GM12878 (cell line): ENCODE measurements around the gene RFK. TPM values are rescaled to one million over a fixed set of nuclear protein-coding genes. Genes with fewer than 3 reads are reported as not detected.

Experiments
- ATAC-seq: fragments of 200-7000 bp; cut with Tn5 transposase; 3 replicates; pipeline ENCODE4 v1.9.1; 2020; ENCODE audit warnings: mild to moderate bottlenecking, moderate library complexity
- BruUV-seq: library from RNA; stranded (reverse); fragments of 400-500 nt; replicated peaks from 2 replicates; lab custom pipeline; 2021; lab: Mats Ljungman, UMichigan
- CTCF ChIA-PET: fragments of 300-600 bp; sonication (Branson Sonifier 250); formaldehyde crosslinking; extraction: SDS; loops from one replicate; lab custom pipeline; 2021; ENCODE audit warnings: inconsistent platforms; lab: Yijun Ruan, JAX
- POLR2A ChIA-PET: fragments of 350-600 bp; formaldehyde crosslinking; extraction: SDS; loops from one replicate; lab custom pipeline; 2021; ENCODE audit warnings: inconsistent platforms; lab: Charles Lee
- RAD21 ChIA-PET: fragments of 300-600 bp; sonication (Branson Sonifier 250); formaldehyde crosslinking; loops from one replicate; lab custom pipeline; 2023; ENCODE audit warnings: antibody characterized with exemption; ENCODE audit not compliant: unreplicated experiment; lab: Charles Lee
- SMC1A ChIA-PET: fragments of 300-600 bp; sonication (Branson Sonifier 250); formaldehyde crosslinking; loops from one replicate; lab custom pipeline; 2023; ENCODE audit not compliant: unreplicated experiment, uncharacterized antibody; lab: Charles Lee
- DNase-seq: peaks from one replicate; pipeline ENCODE4 v3.0.0-alpha.2; 2011; ENCODE audit warnings: low read depth, low spot score
- FAIRE-seq: peaks from 3 replicates; lab custom pipeline; 2011; peaks lifted over from hg19 to GRCh38; lab: Jason Lieb, UNC
- H2AFZ ChIP-seq: 2 replicates; pipeline ENCODE4 v1.6.0; 2011; ENCODE audit warnings: low read depth, low read length, control low read depth; ENCODE audit not compliant: control insufficient read depth
- H3K27ac ChIP-seq: 2 replicates; pipeline ENCODE4 v1.5.1; 2011; ENCODE audit warnings: control low read depth; ENCODE audit not compliant: control insufficient read depth, insufficient read depth
- H3K27me3 ChIP-seq, 2 experiments: replicated peaks in 1 of 2; 2 replicates each; pipeline versions ENCODE4 v1.6.0 to v1.6.1; 2011; ENCODE audit warnings: low read length in 1 of 2; ENCODE audit not compliant: control insufficient read depth in 2 of 2, insufficient read depth in 2 of 2
- H3K36me3 ChIP-seq, 2 experiments: 2 replicates each; pipeline ENCODE4 v1.5.1; 2011; ENCODE audit warnings: low read length in 1 of 2; ENCODE audit not compliant: control insufficient read depth in 2 of 2, insufficient read depth in 2 of 2
- H3K4me1 ChIP-seq: 2 replicates; pipeline ENCODE4 v1.6.1; 2011; ENCODE audit warnings: mild to moderate bottlenecking, low read length, moderate library complexity, mixed read lengths; ENCODE audit not compliant: control insufficient read depth, insufficient read depth
- H3K4me2 ChIP-seq: 2 replicates; pipeline ENCODE4 v1.6.0; 2011; ENCODE audit warnings: control low read depth; ENCODE audit not compliant: control insufficient read depth, insufficient read depth
- H3K4me3 ChIP-seq: fragments of 200-600 bp; sonication (generic); 2 replicates; pipeline ENCODE4 v1.5.1; 2016
- H3K79me2 ChIP-seq: 2 replicates; pipeline ENCODE4 v1.6.0; 2011; ENCODE audit warnings: low read length; ENCODE audit not compliant: control insufficient read depth, insufficient read depth
- H3K9ac ChIP-seq: 2 replicates; pipeline ENCODE4 v1.8.0; 2011; ENCODE audit warnings: low read length, control low read depth, mixed read lengths; ENCODE audit not compliant: control insufficient read depth, insufficient read depth
- H3K9me3 ChIP-seq: replicated peaks from 3 replicates; pipeline ENCODE4 v1.5.1; 2011; ENCODE audit warnings: mild to moderate bottlenecking, low read length; ENCODE audit not compliant: control insufficient read depth, insufficient read depth
- H4K20me1 ChIP-seq: 2 replicates; pipeline ENCODE4 v1.6.0; 2011; ENCODE audit not compliant: control insufficient read depth, insufficient read depth
- ASH2L ChIP-seq: fragments of 300-600, 200-600 bp; sonication (generic); IDR thresholded peaks from 2 replicates; pipeline ENCODE4 v1.6.1; 2017; ENCODE audit warnings: low read depth, mild to moderate bottlenecking, borderline replicate concordance
- BACH1 ChIP-seq: fragments of 450-650 bp; IDR thresholded peaks from 2 replicates; pipeline ENCODE4 v1.6.1; 2017; ENCODE audit warnings: mild to moderate bottlenecking, borderline replicate concordance
- CEBPB ChIP-seq, 2 experiments: fragments of 150-350 bp in 1 of 2; IDR thresholded peaks; 2 replicates each; pipeline ENCODE4 v1.6.1; 2012 to 2014; ENCODE audit warnings: low read depth in 2 of 2, low read length in 2 of 2, borderline replicate concordance in 1 of 2, inconsistent platforms in 1 of 2
- EED ChIP-seq: sonication (generic); IDR thresholded peaks from 2 replicates; pipeline ENCODE4 v1.6.1; 2016; ENCODE audit warnings: antibody characterized with exemption, low read depth
- EP300 ChIP-seq, 2 experiments: fragments of 150-350 bp in 1 of 2; IDR thresholded peaks; 2 replicates each; pipeline ENCODE4 v1.6.1; 2011 to 2012; ENCODE audit warnings: low read depth in 2 of 2, low read length in 2 of 2, borderline replicate concordance in 1 of 2, improper control_type of control experiment in 1 of 2, inconsistent platforms in 1 of 2; ENCODE audit not compliant: control insufficient read depth in 1 of 2
- GATAD2B ChIP-seq: fragments of 450-650 bp; conservative IDR thresholded peaks from 2 replicates; pipeline ENCODE4 v1.6.1; 2017; ENCODE audit warnings: low read depth, mild to moderate bottlenecking, moderate library complexity
- HDAC2 ChIP-seq: fragments of 200-600 bp; sonication (generic); IDR thresholded peaks from 2 replicates; pipeline ENCODE4 v1.6.1; 2017
- IKZF2 ChIP-seq, 2 experiments: fragments of 450-650 bp; IDR thresholded peaks; 2 replicates each; pipeline ENCODE4 v1.6.1; 2017; ENCODE audit warnings: mild to moderate bottlenecking in 2 of 2, moderate library complexity in 2 of 2
- IRF4 ChIP-seq: IDR thresholded peaks from 2 replicates; pipeline ENCODE4 v1.6.1; 2011; ENCODE audit warnings: low read depth, low read length
- JUNB ChIP-seq: IDR thresholded peaks from 2 replicates; pipeline ENCODE4 v1.6.1; 2016; ENCODE audit warnings: antibody characterized with exemption, mild to moderate bottlenecking
- JUND ChIP-seq: IDR thresholded peaks from 2 replicates; pipeline ENCODE4 v1.6.1; 2012; ENCODE audit warnings: low read depth, mild to moderate bottlenecking, low read length, improper control_type of control experiment, moderate library complexity
- KLF5 ChIP-seq: fragments of 450-650 bp; IDR thresholded peaks from 2 replicates; pipeline ENCODE4 v1.6.1; 2014; ENCODE audit warnings: mild to moderate bottlenecking; ENCODE audit not compliant: partially characterized antibody
- MXI1 ChIP-seq: fragments of 150-350 bp; IDR thresholded peaks from 2 replicates; pipeline ENCODE4 v1.6.1; 2011; ENCODE audit warnings: low read depth, mild to moderate bottlenecking, inconsistent platforms, low read length, improper control_type of control experiment
- NR2C2 ChIP-seq: IDR thresholded peaks from 2 replicates; pipeline ENCODE4 v1.6.1; 2011; ENCODE audit warnings: borderline replicate concordance, low read depth; ENCODE audit not compliant: control insufficient read depth, insufficient read length
- PML ChIP-seq: IDR thresholded peaks from 2 replicates; pipeline ENCODE4 v1.6.1; 2012; ENCODE audit warnings: low read length, inconsistent platforms
- TAF1 ChIP-seq: IDR thresholded peaks from 2 replicates; pipeline ENCODE4 v1.6.1; 2011; ENCODE audit warnings: mild to moderate bottlenecking, low read depth, low read length, borderline replicate concordance
- YBX1 ChIP-seq: fragments of 450-650 bp; IDR thresholded peaks from 2 replicates; pipeline ENCODE4 v1.6.1; 2016; ENCODE audit warnings: antibody characterized with exemption
- WGBS: methylation state at CpG from one replicate; pipeline ENCODE4 v1.1.6; 2016; ENCODE audit warnings: low lambda C conversion rate; ENCODE audit not compliant: insufficient replicate concordance, insufficient coverage; ENCODE audit errors: missing lambda C conversion rate; 5-methylcytosine and 5-hydroxymethylcytosine counted together
- in situ Hi-C: fragments of 300-500 bp; cut with MboI; formaldehyde crosslinking; loops from 9 replicates; pipeline ENCODE4 v1.14.3; 2018; ENCODE audit warnings: mixed read lengths
- intact Hi-C: fragments of 100-400 bp; cut with micrococcal nuclease; formaldehyde crosslinking; loops from one replicate; pipeline ENCODE4 v1.14.2; 2022; ENCODE audit not compliant: unreplicated experiment
- polyA plus RNA-seq, 11 experiments: library from polyadenylated mRNA; depleted of rRNA in 4 of 11; unstranded in 6 of 11; stranded (reverse) in 5 of 11; fragments of >200 nt; fragmentation: Nextera tagmentation in 4 of 11; fragmentation: Illumina TruSeq in 1 of 11; extraction: Ambion mirVana in 4 of 11; extraction: Trizol in 1 of 11; gene quantifications; 1 replicate in 1 of 11; 2 replicates in 10 of 11; pipeline versions ENCODE4 v1.2.1 to v1.2.3, GENCODE V29; 2011 to 2016; ENCODE audit warnings: inconsistent platforms in 2 of 11, missing spikeins in 2 of 11, low read depth in 1 of 11
- total RNA-seq, 4 experiments: library from RNA; depleted of rRNA in 3 of 4; stranded (reverse); fragments of >200 nt in 3 of 4; fragmentation: Illumina TruSeq in 1 of 4; extraction: Trizol in 1 of 4; gene quantifications; 2 replicates each; pipeline versions ENCODE4 v1.2.1 to v1.2.3, GENCODE V29; 2013 to 2021
- TF ChIP-seq, protein P1 (sequence below): IDR thresholded peaks from 2 replicates; pipeline ENCODE4 v1.6.1; 2011; ENCODE audit warnings: borderline replicate concordance, low read depth, mild to moderate bottlenecking, moderate library complexity, low read length; ENCODE audit not compliant: insufficient read depth, poor library complexity, severe bottlenecking
- TF ChIP-seq, protein P2 (sequence below): IDR thresholded peaks from 2 replicates; pipeline ENCODE4 v1.6.1; 2012; ENCODE audit warnings: low read depth, low read length, improper control_type of control experiment
- TF ChIP-seq, protein P3 (sequence below): fragments of 450-650 bp; IDR thresholded peaks from 2 replicates; pipeline ENCODE4 v1.6.1; 2017; ENCODE audit warnings: borderline replicate concordance

RFK gene
- total and polyA plus RNA-seq, 10 of the 15 experiments (the other 5 are each of a cell fraction or from before 2014, with no cell fraction given), result 4.4 to 18.6 (median 11.6) TPM

DNA sequence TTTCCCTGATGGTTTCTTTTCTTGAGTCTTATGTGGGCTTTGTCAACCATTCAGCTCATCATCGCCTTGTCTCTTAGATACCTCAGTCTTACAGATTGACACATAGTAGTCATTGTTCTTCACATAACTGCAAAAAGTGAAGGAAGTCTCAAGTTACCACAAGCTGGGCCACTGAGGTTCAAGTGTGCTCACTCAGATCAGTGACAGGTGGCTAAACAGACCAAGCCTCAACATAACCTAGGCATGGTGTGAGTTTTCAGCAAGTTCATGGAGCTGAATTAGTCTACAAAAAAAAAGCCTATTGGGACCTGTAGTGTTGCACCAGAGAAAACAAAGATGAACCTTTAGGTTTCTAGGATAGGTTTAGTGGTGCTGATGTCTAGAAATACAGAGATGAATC lies 58.2 kb downstream of the RFK start:
- 0% methylated on average over 1 of the region's 1 CpG for WGBS
- CTCF ChIA-PET, result no interaction called here
- POLR2A ChIA-PET, result no interaction called here
- Histone ChIP-seq H4K20me1 (no peaks in the 10 kb centered on the region), H3K79me2 (no peaks in the 10 kb centered on the region), H2AFZ (no peak overlapping the region), H3K4me3 (no peak overlapping the region), H3K4me2 (no peak overlapping the region), H3K9me3 (no peaks in the 10 kb centered on the region), H3K27ac (no peak overlapping the region), H3K27me3 (peaks cover 0 to 3% of the 10 kb centered on the region in 2 experiments; a peak in 1 of 4 replicates), H3K4me1 (no peaks in the 10 kb centered on the region), H3K36me3 (no peaks in the 10 kb centered on the region), H3K9ac (no peak overlapping the region)
- BruUV-seq, result no TSS peak
- RAD21 ChIA-PET, result no interaction called here
- no peak for DNase-seq
- intact Hi-C loops, result no loop called here
- no peak for ATAC-seq
- SMC1A ChIA-PET, result interaction anchor here (0.6 to 0.7 kb wide), 2 partner anchors 47 to 58 kb away, joined by 3 read pairs; partner anchors contain the start of gene RFK
- no peak for TF ChIP-seq PML
- no peak for TF ChIP-seq BACH1
- no peak for TF ChIP-seq JUND
- TF ChIP-seq, protein P1, sequence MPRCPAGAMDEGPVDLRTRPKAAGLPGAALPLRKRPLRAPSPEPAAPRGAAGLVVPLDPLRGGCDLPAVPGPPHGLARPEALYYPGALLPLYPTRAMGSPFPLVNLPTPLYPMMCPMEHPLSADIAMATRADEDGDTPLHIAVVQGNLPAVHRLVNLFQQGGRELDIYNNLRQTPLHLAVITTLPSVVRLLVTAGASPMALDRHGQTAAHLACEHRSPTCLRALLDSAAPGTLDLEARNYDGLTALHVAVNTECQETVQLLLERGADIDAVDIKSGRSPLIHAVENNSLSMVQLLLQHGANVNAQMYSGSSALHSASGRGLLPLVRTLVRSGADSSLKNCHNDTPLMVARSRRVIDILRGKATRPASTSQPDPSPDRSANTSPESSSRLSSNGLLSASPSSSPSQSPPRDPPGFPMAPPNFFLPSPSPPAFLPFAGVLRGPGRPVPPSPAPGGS, result no peak
- no peak for TF ChIP-seq KLF5
- no peak for TF ChIP-seq MXI1
- TF ChIP-seq, protein P2, sequence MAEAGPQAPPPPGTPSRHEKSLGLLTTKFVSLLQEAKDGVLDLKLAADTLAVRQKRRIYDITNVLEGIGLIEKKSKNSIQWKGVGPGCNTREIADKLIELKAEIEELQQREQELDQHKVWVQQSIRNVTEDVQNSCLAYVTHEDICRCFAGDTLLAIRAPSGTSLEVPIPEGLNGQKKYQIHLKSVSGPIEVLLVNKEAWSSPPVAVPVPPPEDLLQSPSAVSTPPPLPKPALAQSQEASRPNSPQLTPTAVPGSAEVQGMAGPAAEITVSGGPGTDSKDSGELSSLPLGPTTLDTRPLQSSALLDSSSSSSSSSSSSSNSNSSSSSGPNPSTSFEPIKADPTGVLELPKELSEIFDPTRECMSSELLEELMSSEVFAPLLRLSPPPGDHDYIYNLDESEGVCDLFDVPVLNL, result no peak
- TF ChIP-seq GATAD2B, result no peak
- no peak for TF ChIP-seq TAF1
- TF ChIP-seq IKZF2 (IDR thresholded peaks at IDR 0.05), result no peak
- TF ChIP-seq, protein P3, sequence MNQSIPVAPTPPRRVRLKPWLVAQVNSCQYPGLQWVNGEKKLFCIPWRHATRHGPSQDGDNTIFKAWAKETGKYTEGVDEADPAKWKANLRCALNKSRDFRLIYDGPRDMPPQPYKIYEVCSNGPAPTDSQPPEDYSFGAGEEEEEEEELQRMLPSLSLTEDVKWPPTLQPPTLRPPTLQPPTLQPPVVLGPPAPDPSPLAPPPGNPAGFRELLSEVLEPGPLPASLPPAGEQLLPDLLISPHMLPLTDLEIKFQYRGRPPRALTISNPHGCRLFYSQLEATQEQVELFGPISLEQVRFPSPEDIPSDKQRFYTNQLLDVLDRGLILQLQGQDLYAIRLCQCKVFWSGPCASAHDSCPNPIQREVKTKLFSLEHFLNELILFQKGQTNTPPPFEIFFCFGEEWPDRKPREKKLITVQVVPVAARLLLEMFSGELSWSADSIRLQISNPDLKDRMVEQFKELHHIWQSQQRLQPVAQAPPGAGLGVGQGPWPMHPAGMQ, result no peak
- no peak for TF ChIP-seq EP300 (IDR thresholded peaks at IDR 0.05; ENCODE audit: borderline replicate concordance in 1 of 2, control insufficient read depth in 1 of 2, low read depth in 2 of 2, low read length in 2 of 2)
- no peak for TF ChIP-seq EED
- no peak for TF ChIP-seq ASH2L
- no peak for TF ChIP-seq HDAC2
- no peak for TF ChIP-seq YBX1
- TF ChIP-seq NR2C2, result no peak
- no peak for TF ChIP-seq IRF4
- no peak for TF ChIP-seq CEBPB (IDR thresholded peaks at IDR 0.05; ENCODE audit: borderline replicate concordance in 1 of 2, low read depth in 2 of 2, low read length in 2 of 2)
- no peak for TF ChIP-seq JUNB
- in situ Hi-C loops, result no loop called here
- FAIRE-seq, result no peak
